ENCODE measurements around the gene ZNF385D. TPM values are rescaled to one million over a fixed set of nuclear protein-coding genes. Genes with fewer than 3 reads are reported as not detected.
A peak's percentile ranks its signal among the peaks of the same experiment; 100 is the strongest.

ZNF385D gene
- polyA plus RNA-seq, 1 of the 3 experiments (the other 2 are of a cell fraction) = 1.8 TPM

GRCh38 chr3:21524133-21524532 is 226.9 kb downstream of the ZNF385D start:
- Histone ChIP-seq H2AFZ (ENCODE audit: low read depth) (0 out of 2 replicates have a peak overlapping the region, but pooled peaks have one; percentile 59), H3K4me2 (0 out of 2 replicates have a peak overlapping the region, but pooled peaks have one; percentile 2), H3K9me3 (no peaks in the 10 kb centered on the region), H3K4me3 (ENCODE audit: low read depth in 2 of 2, low read length in 1 of 2) (no peak overlapping the region), H4K20me1 (ENCODE audit: insufficient read depth) (no peaks in the 10 kb centered on the region), H3K4me1 (ENCODE audit: control insufficient read depth in 1 of 2, insufficient read depth in 2 of 2, low read depth in 1 of 2, low read length in 1 of 2) (peaks cover 0 to 11% of the 10 kb centered on the region in 2 experiments; a peak in 2 of 4 replicates), H3K9me2 (no peaks in the 10 kb centered on the region), H3K27ac (ENCODE audit: low read depth in 2 of 2, low read length in 1 of 2) (peak overlapping the region in 1 of 2 experiments; percentile 71; a peak in 2 of 4 replicates), H3K9ac (no peak overlapping the region), H3K27me3 (ENCODE audit: insufficient read depth) (no peaks in the 10 kb centered on the region), H3K79me2 (ENCODE audit: insufficient read depth) (no peaks in the 10 kb centered on the region), H3F3A (replicated peaks; ENCODE audit: insufficient read depth) (no peaks in the 10 kb centered on the region), H3K36me3 (replicated peaks in 1 of 2; ENCODE audit: control insufficient read depth in 1 of 2, insufficient read depth in 2 of 2, low read length in 1 of 2) (no peaks in the 10 kb centered on the region)
- 7% methylated on average over 2 of the region's 2 CpGs for WGBS (ENCODE audit: low lambda C conversion rate)
- DNase-seq = peak; percentile 10
- POLR2A ChIA-PET = no interaction called here
- no peak for TF ChIP-seq JUND (IDR thresholded peaks at IDR 0.05)
- no peak for TF ChIP-seq GATA2 (CRISPR knock-in tag; IDR thresholded peaks at IDR 0.05)
- no peak for TF ChIP-seq ELF1 (IDR thresholded peaks at IDR 0.05)
- TF ChIP-seq PBX3 (IDR thresholded peaks at IDR 0.05) = peak; percentile 25; the same call in 1 of the 2 replicates
- peak; percentile 20; the same call in 1 of the 2 replicates for TF ChIP-seq MEF2A (IDR thresholded peaks at IDR 0.05; ENCODE audit: borderline replicate concordance, low read depth)
- peak in 1 of 2 experiments; percentile 57; a peak in 1 of 4 replicates for TF ChIP-seq EP300 (IDR thresholded peaks at IDR 0.05; ENCODE audit: borderline replicate concordance in 1 of 2, low read depth in 1 of 2, low read length in 1 of 2)
- peak; percentile 81 for TF ChIP-seq TCF12 (IDR thresholded peaks at IDR 0.05)
- TF ChIP-seq RAD21 (IDR thresholded peaks at IDR 0.05; ENCODE audit: low read length) = 0 out of 2 replicates have a peak, but pooled peaks have one; percentile 4
- 0 out of 2 replicates have a peak, but pooled peaks have one; percentile 14 for TF ChIP-seq POLR2AphosphoS5 (IDR thresholded peaks at IDR 0.05; ENCODE audit: low read depth, low read length)
- no peak for TF ChIP-seq RXRA (IDR thresholded peaks at IDR 0.05; ENCODE audit: borderline replicate concordance, low read depth)
- CTCF ChIA-PET = no interaction called here

GRCh38 chr3:21520106-21520963 is 230.7 kb downstream of the ZNF385D start:
- no peaks in the 10 kb centered on the region for H3K27me3 ChIP-seq (ENCODE audit: insufficient read depth)
- H3K9me2 ChIP-seq = no peaks in the 10 kb centered on the region
- 45% methylated on average over 4 of the region's 4 CpGs for WGBS (ENCODE audit: low lambda C conversion rate)
- no peaks in the 10 kb centered on the region for H4K20me1 ChIP-seq (ENCODE audit: insufficient read depth)
- H3K4me3 ChIP-seq (ENCODE audit: low read depth in 2 of 2, low read length in 1 of 2) = no peak overlapping the region
- TF ChIP-seq USF2 (IDR thresholded peaks at IDR 0.05; ENCODE audit: borderline replicate concordance, low read depth, low read length) = no peak
- no peak for TF ChIP-seq FOXM1 (IDR thresholded peaks at IDR 0.05; ENCODE audit: low read depth)
- TF ChIP-seq PBX3 (IDR thresholded peaks at IDR 0.05) = no peak
- TF ChIP-seq RAD21 (IDR thresholded peaks at IDR 0.05; ENCODE audit: low read length) = no peak
- TF ChIP-seq FOSL2 (IDR thresholded peaks at IDR 0.05; ENCODE audit: borderline replicate concordance, low read depth) = no peak
- TF ChIP-seq CHD2 (IDR thresholded peaks at IDR 0.05; ENCODE audit: low read length, partially characterized antibody) = no peak
- TF ChIP-seq NFIC (IDR thresholded peaks at IDR 0.05; ENCODE audit: borderline replicate concordance) = no peak
- TF ChIP-seq TEAD4 (IDR thresholded peaks at IDR 0.05; ENCODE audit: borderline replicate concordance, insufficient read depth) = no peak
- TF ChIP-seq MAX (IDR thresholded peaks at IDR 0.05; ENCODE audit: low read depth) = no peak
- no peak for TF ChIP-seq ELF1 (IDR thresholded peaks at IDR 0.05)
- TF ChIP-seq SMC3 (IDR thresholded peaks at IDR 0.05; ENCODE audit: low read depth, low read length) = no peak
- TF ChIP-seq YY1 (IDR thresholded peaks at IDR 0.05; ENCODE audit: low read depth) = no peak
- TF ChIP-seq POLR2AphosphoS5 (IDR thresholded peaks at IDR 0.05; ENCODE audit: low read depth, low read length) = no peak
- no peak for TF ChIP-seq TAF1 (IDR thresholded peaks at IDR 0.05; ENCODE audit: borderline replicate concordance, low read depth, low read length)
- POLR2A ChIA-PET = no interaction called here
- H3K36me3 ChIP-seq (replicated peaks in 1 of 2; ENCODE audit: control insufficient read depth in 1 of 2, insufficient read depth in 2 of 2, low read length in 1 of 2) = no peaks in the 10 kb centered on the region
- no peaks in the 10 kb centered on the region for H3K79me2 ChIP-seq (ENCODE audit: insufficient read depth)
- no peak overlapping the region for H3K9ac ChIP-seq
- no peak overlapping the region for H3K4me2 ChIP-seq
- no peak overlapping the region for H2AFZ ChIP-seq (ENCODE audit: low read depth)
- CTCF ChIA-PET = interaction anchor here (1.0 kb wide), 1 partner anchor 11 kb away, joined by 3 read pairs; no protein-coding TSS in a partner anchor
- DNase-seq = no peak
- no peak overlapping the region for H3K27ac ChIP-seq (ENCODE audit: low read depth in 2 of 2, low read length in 1 of 2)
- no peaks in the 10 kb centered on the region for H3K9me3 ChIP-seq
- H3F3A ChIP-seq (replicated peaks; ENCODE audit: insufficient read depth) = no peaks in the 10 kb centered on the region
- H3K4me1 ChIP-seq (ENCODE audit: control insufficient read depth in 1 of 2, insufficient read depth in 2 of 2, low read depth in 1 of 2, low read length in 1 of 2) = peaks cover 0 to 11% of the 10 kb centered on the region in 2 experiments; a peak in 2 of 4 replicates

All from SK-N-SH (cell line).